Amygdala (tissue), 56 donors: ENCODE data around the gene GABRG2.
"Not testable (repeated sequence)": the region's sequence is repeated elsewhere in the genome, so short reads cannot be mapped to it uniquely, and the experiment has no call there.

Source experiments
- DNase-seq, 56 donors: peaks; one replicate each; lab custom pipeline; 2025; lab: John Stamatoyannopoulos, UW

The GABRG2 gene

DNA sequence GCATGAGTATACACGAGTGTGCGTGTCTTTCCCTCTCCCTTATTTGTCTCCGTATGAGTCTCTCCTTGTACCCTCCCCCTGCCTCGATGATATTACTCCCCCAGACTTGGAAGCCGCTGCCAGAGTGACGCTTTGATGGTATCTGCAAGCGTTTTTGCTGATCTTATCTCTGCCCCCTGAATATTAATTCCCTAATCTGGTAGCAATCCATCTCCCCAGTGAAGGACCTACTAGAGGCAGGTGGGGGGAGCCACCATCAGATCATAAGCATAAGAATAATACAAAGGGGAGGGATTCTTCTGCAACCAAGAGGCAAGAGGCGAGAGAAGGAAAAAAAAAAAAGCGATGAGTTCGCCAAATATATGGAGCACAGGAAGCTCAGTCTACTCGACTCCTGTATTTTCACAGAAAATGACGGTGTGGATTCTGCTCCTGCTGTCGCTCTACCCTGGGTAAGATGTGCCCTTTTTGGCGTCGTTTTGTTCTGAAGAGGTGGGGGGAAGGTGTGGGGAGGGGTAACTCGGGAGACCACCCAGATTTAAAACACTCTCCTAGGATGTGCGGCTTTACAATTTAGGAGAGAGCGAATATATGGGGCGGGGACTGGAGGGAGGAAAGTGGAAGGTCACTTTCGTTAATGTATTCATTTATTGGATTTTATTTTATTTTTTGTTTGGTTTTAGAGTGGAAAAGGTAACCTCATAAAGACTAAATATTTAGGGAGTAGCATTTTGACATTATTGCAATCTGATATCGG, at the start of gene GABRG2:
GABRG2 (plus strand) TSS at position 119 of the 757 bp plus-strand sequence; CDS start at position 346, 227 bp downstream.
- peak in 13 of 56 donors; percentile 1 to 40 (median 11) for DNase-seq

DNA sequence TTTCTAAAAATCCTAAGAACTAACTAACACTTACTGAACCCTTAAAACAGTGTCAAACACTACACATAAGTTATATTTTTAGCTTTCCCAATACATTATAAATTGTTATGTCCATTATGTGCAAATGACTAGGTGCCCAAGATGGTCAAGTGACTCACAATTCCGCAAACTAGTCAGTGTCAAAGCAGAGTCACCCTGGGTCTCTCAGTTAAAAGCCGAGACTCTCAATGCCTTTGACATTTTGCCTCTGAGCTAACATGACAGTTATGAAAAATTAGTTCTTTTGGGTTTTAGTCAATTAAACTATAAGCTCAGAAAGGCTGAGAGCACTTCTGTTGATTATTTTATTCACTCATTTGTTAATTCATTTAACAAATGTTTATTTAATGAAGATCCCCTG, 42.3 kb upstream of the GABRG2 start:
- no peak for DNase-seq

DNA sequence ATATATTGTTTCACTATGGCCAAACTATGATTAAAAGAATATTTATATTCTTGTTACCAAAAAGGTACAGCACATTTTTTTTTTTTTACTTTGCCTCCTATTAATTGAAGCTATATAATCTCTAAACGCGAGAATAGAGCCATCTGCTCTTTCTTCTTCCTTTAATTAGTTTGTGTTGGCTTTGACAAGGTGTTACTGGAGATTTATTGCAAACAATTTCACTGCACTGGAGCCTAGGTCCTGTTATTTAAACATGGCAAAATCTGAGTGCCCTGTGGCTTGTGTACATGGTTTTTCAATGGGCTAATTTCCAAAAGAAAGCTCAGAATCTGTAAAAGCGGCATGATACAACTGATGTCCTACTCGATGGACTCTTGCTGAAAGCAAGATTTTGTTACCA, 40.8 kb upstream of the GABRG2 start:
- no peak for DNase-seq

DNA sequence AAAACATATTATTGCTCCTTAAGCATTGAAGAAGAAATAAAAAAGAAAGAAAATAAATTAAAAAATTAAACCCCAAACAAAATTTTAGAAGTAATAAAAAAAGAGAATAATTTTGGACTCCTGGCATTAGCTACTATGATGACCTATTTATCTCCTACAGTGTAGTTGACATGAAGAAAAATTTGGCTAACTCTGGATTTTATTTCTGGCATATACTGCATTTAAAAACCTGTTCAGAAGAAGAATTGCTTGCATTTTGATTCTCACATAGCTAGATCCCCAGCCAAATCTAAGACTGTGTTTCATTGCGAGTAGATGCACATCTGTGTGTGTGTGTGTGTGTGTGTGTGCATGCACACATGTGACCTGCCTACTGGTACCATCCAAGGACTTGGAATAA, 30.1 kb upstream of the GABRG2 start:
- DNase-seq = no peak

DNA sequence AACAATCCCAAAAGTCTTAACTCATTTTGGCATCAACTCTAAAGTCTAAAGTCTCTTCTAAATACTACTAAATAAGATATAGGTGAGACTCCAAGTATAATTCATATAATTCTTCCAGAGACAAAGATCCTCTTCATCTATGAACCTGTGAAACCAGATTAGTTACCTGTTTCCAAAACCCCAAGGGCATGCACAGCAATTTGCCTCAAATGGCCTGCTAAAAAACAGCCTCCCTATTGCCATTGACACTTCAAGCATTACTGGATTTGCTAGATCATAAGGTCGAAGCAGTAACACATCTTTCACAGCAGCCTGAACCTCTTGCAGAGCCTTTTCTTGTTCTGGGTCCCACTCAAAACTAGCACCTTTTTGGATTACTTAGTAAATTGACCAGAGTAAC, 20.3 kb upstream of the GABRG2 start:
- no peak for DNase-seq

DNA sequence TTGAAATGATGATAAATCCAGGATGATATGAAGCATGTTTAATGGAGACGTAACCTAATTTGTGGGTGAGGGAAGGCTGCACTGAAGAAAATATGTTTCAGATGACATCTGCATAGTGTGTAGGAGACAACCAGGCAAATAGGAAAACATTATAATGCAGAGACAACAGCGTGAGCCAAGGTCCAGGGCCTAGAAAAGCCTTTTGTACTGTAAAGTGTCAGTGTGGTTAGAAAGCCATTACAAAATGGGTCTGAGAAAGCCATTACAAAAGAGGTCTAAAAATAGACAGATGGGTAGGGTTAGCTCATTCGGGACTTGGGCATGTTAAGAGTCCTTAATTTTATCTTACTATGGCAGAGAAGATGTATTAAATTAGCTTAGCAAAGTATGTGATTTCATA, 14.9 kb upstream of the GABRG2 start:
- DNase-seq = no peak

DNA sequence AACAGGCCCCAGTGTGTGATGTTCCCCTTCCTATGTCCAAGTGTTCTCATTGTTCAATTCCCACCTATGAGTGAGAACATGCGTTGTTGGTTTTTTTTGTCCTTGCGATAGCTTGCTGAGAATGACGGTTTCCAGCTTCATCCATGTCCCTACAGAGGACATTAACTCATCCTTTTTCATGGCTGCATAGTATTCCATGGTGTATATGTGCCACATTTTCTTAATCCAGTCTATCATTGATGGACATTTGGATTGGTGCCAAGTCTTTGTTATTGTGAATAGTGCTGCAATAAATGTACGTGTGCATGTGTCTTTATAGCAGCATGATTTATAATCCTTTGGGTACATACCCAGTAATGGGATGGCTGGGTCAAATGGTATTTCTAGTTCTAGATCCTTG, 12.5 kb upstream of the GABRG2 start:
- not testable (repeated sequence) for DNase-seq

DNA sequence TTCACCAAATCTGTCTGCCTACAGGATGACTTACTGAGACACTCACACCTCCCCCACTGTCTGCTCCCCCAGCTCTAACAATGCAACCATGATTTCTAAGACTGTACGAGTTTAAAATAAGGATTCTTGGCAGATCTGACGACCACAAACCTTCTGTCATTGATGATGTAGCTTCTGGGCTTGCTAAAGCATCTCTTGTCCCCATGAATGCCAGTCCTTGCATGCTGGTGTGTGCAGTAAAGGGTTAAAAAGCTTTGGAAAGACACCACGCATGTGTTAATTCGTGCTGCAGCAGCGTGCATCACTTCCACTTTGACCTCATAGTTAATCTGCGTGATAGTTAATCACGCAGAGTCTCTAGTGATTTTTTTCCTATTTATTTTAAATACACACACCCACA, 411 bp upstream of the GABRG2 start:
- peak in 12 of 56 donors; percentile 3 to 57 (median 22) for DNase-seq

DNA sequence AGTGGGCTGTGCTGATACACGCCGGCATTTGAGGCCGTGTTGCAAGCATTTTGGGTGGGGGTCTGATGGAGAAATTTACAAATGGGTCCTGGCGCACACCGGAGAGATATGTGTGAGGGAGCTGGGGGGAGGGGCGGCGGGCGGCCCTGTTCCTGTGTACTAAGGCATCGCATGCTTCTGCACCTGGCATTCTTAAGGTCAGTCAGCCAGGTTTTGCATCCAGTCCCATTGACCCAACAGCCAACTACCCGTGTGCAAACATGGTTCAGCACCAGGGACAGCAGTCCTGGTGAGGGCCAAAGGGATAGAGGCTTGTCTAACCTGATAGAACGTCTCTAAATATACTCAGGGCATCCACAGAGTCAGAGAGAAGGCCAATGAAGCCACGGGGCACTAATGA, 839 bp downstream of the GABRG2 start:
- DNase-seq = peak in 16 of 56 donors; percentile 2 to 34 (median 8)

DNA sequence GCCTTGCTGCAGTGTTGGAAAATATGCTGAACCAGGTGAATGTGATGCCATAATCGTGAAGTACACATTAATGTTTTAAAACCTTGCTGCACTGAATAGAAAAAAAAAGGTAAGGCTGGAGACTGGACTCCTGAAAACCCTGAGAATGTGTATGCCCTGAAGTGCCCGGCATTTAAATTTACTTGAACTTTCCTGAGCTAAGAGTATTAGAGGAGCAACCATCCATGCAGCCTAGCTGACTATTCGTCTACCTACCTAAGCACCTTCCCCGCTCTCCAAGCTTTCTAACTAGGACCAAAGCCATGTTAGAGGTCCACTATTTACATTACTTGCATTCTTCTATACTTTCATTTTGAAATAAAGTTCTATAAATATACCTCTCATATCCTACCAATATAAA, 1.4 kb downstream of the GABRG2 start:
- no peak for DNase-seq

DNA sequence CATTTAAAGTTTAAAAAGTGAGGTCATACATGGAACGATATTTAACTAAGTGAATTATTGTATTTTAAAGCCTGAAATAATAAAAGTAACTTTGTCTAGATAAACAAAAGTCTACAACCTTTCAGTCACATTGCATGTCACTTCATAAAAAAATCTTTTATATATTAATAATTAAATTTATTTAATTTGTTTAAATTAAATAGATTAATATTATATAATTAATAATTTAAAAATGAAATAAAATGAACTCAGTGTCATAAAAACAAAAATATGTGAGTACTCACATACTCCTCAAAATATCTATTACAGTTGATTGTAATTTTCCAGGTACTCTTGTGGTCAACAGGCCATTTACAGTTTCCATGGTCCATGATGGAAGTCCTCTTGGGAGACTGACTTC, 11.2 kb downstream of the GABRG2 start:
- DNase-seq = no peak

DNA sequence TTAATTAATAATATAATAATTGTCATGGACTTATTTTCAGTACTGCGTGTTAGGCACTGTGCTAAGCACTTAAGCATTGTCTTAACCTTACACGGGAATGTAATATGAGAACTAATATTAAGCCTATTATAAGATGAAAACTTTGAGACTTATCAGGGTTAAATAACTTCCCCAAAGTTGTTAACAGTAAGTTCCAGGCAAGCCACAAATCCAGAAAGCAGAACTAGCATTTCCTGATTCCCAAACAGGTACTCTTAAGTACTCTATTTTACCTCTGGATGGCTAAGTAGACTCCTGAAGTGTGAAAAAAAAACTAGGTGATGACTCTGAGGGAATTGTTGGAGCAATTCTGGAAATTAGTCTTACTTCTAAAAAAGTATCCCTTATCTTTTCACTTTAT, 23.8 kb downstream of the GABRG2 start:
- no peak for DNase-seq

DNA sequence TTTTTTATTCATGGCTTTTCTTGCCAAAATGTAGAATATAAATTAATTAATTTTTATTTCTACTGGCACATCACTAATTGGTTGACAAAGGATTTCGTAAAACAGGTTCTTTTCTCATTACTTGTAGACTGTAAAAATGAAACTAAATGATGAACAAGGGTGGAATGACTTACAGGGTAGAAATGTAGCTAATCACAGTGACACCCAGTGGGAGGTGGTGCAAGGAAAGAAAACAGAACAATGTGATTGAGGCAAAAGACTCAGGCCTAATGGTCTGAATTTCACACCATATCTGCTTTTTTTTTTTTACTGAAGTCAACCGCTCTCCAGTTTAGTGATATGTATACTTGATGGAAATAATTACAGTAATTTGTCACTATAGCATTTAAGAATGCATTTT, 28.9 kb downstream of the GABRG2 start:
- no peak for DNase-seq

DNA sequence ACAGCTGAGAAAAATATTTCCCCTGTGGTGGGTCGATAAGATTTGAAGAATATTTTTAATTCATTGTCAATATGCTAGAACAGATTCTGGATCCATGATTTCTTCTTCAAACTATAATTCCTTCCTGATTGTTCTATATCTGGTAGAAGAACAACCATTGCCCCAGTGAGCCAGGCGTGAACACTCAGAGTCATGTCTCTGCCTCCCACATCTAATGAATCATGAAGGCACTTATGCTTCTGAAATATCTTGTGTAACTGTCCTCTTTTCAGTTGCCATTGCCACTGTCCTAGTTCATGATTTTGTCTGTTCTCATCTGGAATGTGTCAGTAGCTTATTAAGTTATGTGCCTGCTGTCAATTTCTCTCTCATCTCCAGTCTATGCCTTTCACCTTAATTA, 40.0 kb downstream of the GABRG2 start:
- DNase-seq = peak in 4 of 56 donors; percentile 1 to 17 (median 6)

DNA sequence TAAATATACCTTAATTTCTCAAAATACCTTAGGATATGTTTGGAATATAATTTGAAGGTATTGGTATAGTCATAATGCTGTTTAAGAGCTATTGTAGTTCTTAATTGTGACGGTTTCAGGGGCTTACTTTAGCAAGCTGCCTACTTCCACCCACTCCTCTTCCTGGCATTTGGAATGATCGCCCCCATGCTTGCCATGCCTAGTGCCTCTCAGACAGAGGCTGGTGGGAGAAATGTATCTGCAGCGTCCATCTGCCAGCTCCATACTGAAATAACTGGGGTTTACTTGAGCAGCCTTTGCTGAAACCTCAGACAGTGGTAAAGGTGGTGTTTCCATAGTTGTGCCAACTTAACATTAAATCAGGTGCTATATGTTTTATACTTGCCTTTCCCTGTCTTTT, 52.2 kb downstream of the GABRG2 start:
- peak in 22 of 56 donors; percentile 1 to 60 (median 16) for DNase-seq

DNA sequence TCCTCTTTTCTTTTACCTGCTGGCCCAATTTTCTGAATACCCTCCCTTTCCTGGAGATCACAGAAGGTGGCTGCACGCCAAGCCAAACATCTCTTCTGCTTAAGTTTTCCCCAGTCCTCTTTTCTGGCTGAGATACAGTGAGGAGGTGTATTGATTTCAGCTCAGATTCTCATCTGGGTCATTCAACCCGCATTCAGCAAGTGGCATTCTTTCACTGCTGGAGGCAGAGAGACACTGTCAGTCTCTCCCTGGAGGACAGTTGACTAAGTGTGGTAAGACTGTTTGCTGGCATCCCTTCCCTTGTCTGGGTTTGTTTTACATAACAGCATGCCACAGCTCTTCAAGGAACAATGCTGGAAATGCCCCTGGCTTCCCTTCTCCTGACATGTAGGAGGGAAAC, 60.5 kb downstream of the GABRG2 start:
- peak in 5 of 56 donors; percentile 1 to 20 (median 4) for DNase-seq

DNA sequence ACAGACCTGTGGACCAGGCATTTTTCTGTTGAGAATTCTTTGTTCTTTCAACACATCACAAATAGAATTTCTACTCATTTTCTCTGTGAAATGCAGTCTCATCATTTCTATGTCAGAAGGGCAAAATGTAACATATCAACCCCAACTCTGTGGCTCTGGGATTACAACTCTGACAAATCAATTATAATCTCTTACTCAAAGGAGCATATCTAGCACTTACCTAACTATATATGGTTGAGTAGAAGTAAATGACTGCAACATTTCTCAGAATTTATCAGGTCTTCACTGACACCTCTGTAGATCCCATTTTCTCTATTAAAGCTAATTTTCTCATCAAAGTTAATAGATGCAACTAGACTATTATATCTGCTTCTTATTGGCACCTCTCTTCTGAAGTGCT, 64.8 kb downstream of the GABRG2 start:
- DNase-seq = no peak

DNA sequence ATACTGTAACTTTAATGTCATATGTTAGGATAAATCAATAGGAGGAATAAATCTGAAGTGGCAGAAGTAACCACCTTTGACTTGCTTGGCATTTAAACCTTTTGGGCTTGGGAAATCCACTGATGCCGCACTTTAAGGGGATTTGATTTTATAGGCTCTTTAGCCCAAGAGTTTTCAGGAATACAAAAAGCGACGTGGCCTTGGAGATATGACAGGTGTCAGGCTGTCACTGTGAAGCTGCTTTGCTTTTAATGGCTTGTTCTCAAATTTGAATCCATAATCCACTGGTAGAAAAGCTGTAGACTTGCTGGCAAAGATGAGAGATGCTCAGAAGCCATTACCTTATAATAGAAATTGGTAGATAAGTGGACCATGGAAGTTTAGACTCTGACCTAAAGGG, 71.6 kb downstream of the GABRG2 start:
- no peak for DNase-seq

DNA sequence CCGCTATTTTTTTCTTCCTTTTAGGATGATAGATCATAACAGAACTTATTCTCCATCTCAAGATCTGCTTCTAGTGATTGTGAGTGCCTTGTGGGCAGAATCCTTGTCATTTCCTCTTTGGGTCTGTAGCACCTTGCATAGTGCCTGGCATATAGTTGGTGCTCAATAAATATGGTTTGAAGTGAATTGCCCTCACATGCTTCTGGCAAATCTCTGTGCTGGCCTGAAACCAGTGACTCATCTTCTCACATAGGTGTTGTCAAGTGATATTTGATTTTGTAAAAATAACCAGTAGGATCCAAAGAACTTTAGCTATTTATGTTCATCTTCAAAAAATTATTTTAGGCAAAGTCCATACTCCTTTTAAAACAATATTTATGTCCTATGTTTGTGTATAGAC, 86.7 kb downstream of the GABRG2 start:
- no peak for DNase-seq

DNA sequence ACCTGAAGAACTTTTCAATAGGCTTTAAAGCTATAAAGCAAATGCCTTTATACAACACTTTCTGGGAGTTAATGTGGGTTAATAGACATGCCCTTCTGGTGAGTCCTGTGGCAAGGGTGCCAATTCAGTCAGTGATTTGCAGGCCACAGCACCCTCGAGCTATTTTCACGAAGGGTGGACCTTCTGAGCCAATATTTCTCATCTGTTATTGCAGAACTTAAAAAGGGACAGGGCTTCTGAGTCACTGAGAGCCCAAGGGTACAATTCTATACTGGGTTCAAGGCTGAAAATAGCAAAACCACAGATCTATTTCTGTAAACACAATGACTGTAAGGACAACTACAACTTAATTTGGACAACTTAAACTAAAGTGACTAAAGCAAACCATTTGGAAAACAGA, 92.8 kb downstream of the GABRG2 start:
- no peak for DNase-seq

DNA sequence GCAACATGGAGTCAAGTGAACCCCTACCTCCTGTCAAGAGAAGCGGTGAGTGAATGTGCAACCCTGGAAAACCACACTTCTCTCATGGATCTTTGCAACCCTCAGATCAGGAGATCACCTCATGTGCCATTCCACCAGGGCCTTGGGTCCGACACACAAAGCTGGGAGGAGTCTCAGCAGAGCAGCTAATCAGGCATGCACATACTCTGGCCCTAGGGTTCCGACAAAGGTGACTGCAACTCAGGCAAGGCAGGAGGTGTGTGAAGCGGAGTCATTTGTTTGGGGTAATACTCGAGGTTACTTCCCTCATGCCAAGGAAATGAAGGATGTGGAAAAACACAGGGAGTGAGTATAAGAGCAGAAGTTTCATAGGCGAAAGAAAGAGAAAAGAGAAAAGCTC, 96.1 kb downstream of the GABRG2 start:
- DNase-seq = no peak

DNA sequence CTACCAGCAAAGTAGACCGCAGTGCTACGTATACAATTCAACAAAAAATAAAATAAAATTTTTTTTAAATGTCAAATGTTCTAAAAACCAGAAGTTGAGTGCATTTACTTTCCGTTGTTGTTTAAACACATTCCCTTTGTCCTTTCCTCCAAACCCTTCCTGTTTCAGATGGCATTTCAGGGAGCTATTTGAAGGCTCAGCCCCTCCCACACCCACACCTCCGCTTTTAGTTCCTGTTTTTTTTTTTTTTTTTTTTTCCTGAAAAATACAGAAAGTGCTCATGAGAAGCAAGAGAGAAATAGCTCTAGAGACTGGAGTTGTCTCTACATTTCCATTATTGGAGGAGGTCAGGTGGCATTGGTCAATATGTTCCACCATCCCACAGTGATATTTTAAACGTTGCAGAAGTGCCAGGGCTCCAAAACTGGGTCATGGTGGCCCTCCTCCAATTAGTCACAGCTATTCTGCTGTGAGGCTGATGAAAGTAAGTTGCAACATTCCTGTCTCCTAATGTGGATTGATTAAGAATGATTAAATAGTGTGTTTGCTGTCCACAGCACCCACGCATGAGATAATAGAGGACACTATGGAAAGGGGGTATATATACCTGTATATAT, 106.9 kb downstream of the GABRG2 start:
- no peak for DNase-seq
